Fibroblast of lung (primary cell): ENCODE measurements around the gene MINK1. TPM values are rescaled to one million over a fixed set of nuclear protein-coding genes. Genes with fewer than 3 reads are reported as not detected.

Source experiments
- DNase-seq, 2 donors: peaks; one replicate each; pipeline versions ENCODE4 v3.0.0 to v3.0.0-alpha.2; 2010; ENCODE audit warnings: low read depth in 2 of 2
- H2AFZ ChIP-seq: 2 replicates; pipeline ENCODE4 v1.5.1; 2012; ENCODE audit warnings: low read length, control low read depth, inconsistent platforms
- H3K27ac ChIP-seq: 2 replicates; pipeline ENCODE4 v1.5.1; 2011; ENCODE audit warnings: low read length, control low read depth; ENCODE audit not compliant: insufficient read depth
- H3K27me3 ChIP-seq: 2 replicates; pipeline ENCODE4 v1.5.1; 2011; ENCODE audit warnings: mild to moderate bottlenecking, low read length; ENCODE audit not compliant: control insufficient read depth, insufficient read depth
- H3K36me3 ChIP-seq: 2 replicates; pipeline ENCODE4 v1.5.1; 2011; ENCODE audit warnings: low read length; ENCODE audit not compliant: control insufficient read depth, insufficient read depth
- H3K4me1 ChIP-seq: 2 replicates; pipeline ENCODE4 v1.5.1; 2011; ENCODE audit warnings: low read length; ENCODE audit not compliant: control insufficient read depth, insufficient read depth; ENCODE audit errors: extremely low read depth
- H3K4me2 ChIP-seq: 2 replicates; pipeline ENCODE4 v1.5.1; 2011; ENCODE audit warnings: low read length, control low read depth; ENCODE audit not compliant: insufficient read depth; ENCODE audit errors: extremely low read depth
- H3K4me3 ChIP-seq, 4 experiments: fragments of 200-600 bp in 1 of 4; sonication (generic) in 1 of 4; replicated peaks in 1 of 4; 2 replicates each; pipeline ENCODE4 v1.5.1; 2011 to 2016; ENCODE audit warnings: low read length in 4 of 4, low read depth in 3 of 4, mild to moderate bottlenecking in 3 of 4, control low read depth in 2 of 4, inconsistent platforms in 1 of 4, mixed read lengths in 1 of 4; ENCODE audit not compliant: insufficient read depth in 1 of 4; ENCODE audit errors: control extremely low read depth in 1 of 4
- H3K79me2 ChIP-seq: 2 replicates; pipeline ENCODE4 v1.5.1; 2012; ENCODE audit warnings: mild to moderate bottlenecking, low read length, inconsistent platforms; ENCODE audit not compliant: control insufficient read depth, insufficient read depth
- H3K9ac ChIP-seq: 2 replicates; pipeline ENCODE4 v1.5.1; 2011; ENCODE audit warnings: mild to moderate bottlenecking, low read length, control low read depth; ENCODE audit not compliant: insufficient read depth
- H3K9me3 ChIP-seq: 2 replicates; pipeline ENCODE4 v1.5.1; 2012; ENCODE audit warnings: low read depth, low read length; ENCODE audit not compliant: control insufficient read depth, insufficient read depth
- H4K20me1 ChIP-seq: 2 replicates; pipeline ENCODE4 v1.5.1; 2011; ENCODE audit warnings: low read length; ENCODE audit not compliant: control insufficient read depth, insufficient read depth; ENCODE audit errors: extremely low read depth
- CTCF ChIP-seq, 2 donors: IDR thresholded peaks in 1 of 2; conservative IDR thresholded peaks in 1 of 2; 1 replicate in 1 of 2; 2 replicates in 1 of 2; pipeline ENCODE4 v1.5.1; 2011 to 2012; ENCODE audit warnings: low read length in 2 of 2, control low read depth in 1 of 2, inconsistent platforms in 1 of 2, low read depth in 1 of 2, mild to moderate bottlenecking in 1 of 2
- EZH2 ChIP-seq: IDR thresholded peaks from 2 replicates; pipeline ENCODE4 v1.5.1; 2012; ENCODE audit warnings: low read length, control low read depth, mild to moderate bottlenecking; ENCODE audit errors: missing control alignments
- polyA plus RNA-seq, 2 donors: library from polyadenylated mRNA; depleted of rRNA in 1 of 2; stranded (reverse) in 1 of 2; unstranded in 1 of 2; fragments of >200 nt; gene quantifications; 2 replicates each; pipeline ENCODE4 v1.2.1, GENCODE V29; 2011 to 2012; ENCODE audit warnings: missing spikeins in 1 of 2
- total RNA-seq: library from RNA; depleted of rRNA; stranded (reverse); fragments of >200 nt; gene quantifications from 2 replicates; pipeline ENCODE4 v1.2.1, GENCODE V29; 2014

Gene MINK1
- total and polyA plus RNA-seq, 2 donors (not counting 1 experiment from before 2014, with no cell fraction given), result 27.2 to 28.6 TPM

GRCh38 chr17:4860651-4861050, 27.5 kb downstream of the MINK1 start:
- Histone ChIP-seq H2AFZ (no peak overlapping the region), H3K4me2 (no peak overlapping the region), H3K9me3 (no peaks in the 10 kb centered on the region), H3K4me1 (no peaks in the 10 kb centered on the region), H3K27me3 (no peaks in the 10 kb centered on the region), H3K9ac (no peak overlapping the region), H3K36me3 (no peaks in the 10 kb centered on the region), H3K4me3 (no peak overlapping the region), H4K20me1 (no peaks in the 10 kb centered on the region), H3K27ac (no peak overlapping the region), H3K79me2 (no peaks in the 10 kb centered on the region)
- TF ChIP-seq CTCF (conservative IDR thresholded peaks at IDR 0.05 in 1 of 2, IDR thresholded peaks at IDR 0.05 in 1 of 2; ENCODE audit: low read depth in 1 of 2, low read length in 2 of 2) (no peak), EZH2 (no peak)
- no peak for DNase-seq

GRCh38 chr17:4861052-4861451, 27.9 kb downstream of the MINK1 start:
- Histone ChIP-seq H4K20me1 (no peaks in the 10 kb centered on the region), H3K4me3 (no peak overlapping the region), H3K4me1 (no peaks in the 10 kb centered on the region), H3K36me3 (no peaks in the 10 kb centered on the region), H3K27ac (no peak overlapping the region), H3K79me2 (no peaks in the 10 kb centered on the region), H3K9ac (no peak overlapping the region), H3K9me3 (no peaks in the 10 kb centered on the region), H2AFZ (no peak overlapping the region), H3K4me2 (no peak overlapping the region), H3K27me3 (no peaks in the 10 kb centered on the region)
- no peak for DNase-seq
- TF ChIP-seq EZH2, result no peak
- no peak for TF ChIP-seq CTCF (conservative IDR thresholded peaks at IDR 0.05 in 1 of 2, IDR thresholded peaks at IDR 0.05 in 1 of 2; ENCODE audit: low read depth in 1 of 2, low read length in 2 of 2)

- TF ChIP-seq EZH2 (no peak), CTCF (conservative IDR thresholded peaks at IDR 0.05 in 1 of 2, IDR thresholded peaks at IDR 0.05 in 1 of 2; ENCODE audit: low read depth in 1 of 2, low read length in 2 of 2) (no peak)
These were observed 29.6 kb downstream of the MINK1 start for GRCh38 chr17:4862720-4863119.

More at GRCh38 chr17:4862720-4863119, 29.6 kb downstream of the MINK1 start:
- no peak for DNase-seq
- Histone ChIP-seq H3K27me3 (no peaks in the 10 kb centered on the region), H4K20me1 (no peaks in the 10 kb centered on the region), H3K4me3 (no peak overlapping the region), H3K27ac (no peak overlapping the region), H2AFZ (no peak overlapping the region), H3K9me3 (no peaks in the 10 kb centered on the region), H3K4me2 (no peak overlapping the region), H3K9ac (no peak overlapping the region), H3K36me3 (no peaks in the 10 kb centered on the region), H3K79me2 (no peaks in the 10 kb centered on the region), H3K4me1 (no peaks in the 10 kb centered on the region)
